ENCODE measurements around the gene SYT7. TPM values are rescaled to one million over a fixed set of nuclear protein-coding genes. Genes with fewer than 3 reads are reported as not detected.

SYT7 gene
- total and polyA plus RNA-seq, 10 of the 15 experiments (the other 5 are each of a cell fraction or from before 2014, with no cell fraction given): not detected

- Histone ChIP-seq H3K4me2 (ENCODE audit: control insufficient read depth, insufficient read depth) (no peak overlapping the region), H3K9me3 (replicated peaks; ENCODE audit: control insufficient read depth, insufficient read depth, low read length) (no peaks in the 10 kb centered on the region), H3K4me1 (ENCODE audit: control insufficient read depth, insufficient read depth, low read length) (no peaks in the 10 kb centered on the region), H4K20me1 (ENCODE audit: control insufficient read depth, insufficient read depth) (peaks cover 3% of the 10 kb centered on the region; the same call in 1 of the 2 replicates), H3K9ac (ENCODE audit: control insufficient read depth, insufficient read depth, low read length) (no peak overlapping the region), H3K4me3 (no peak overlapping the region), H2AFZ (ENCODE audit: control insufficient read depth, low read depth, low read length) (no peak overlapping the region), H3K27ac (ENCODE audit: control insufficient read depth, insufficient read depth) (no peak overlapping the region), H3K36me3 (ENCODE audit: control insufficient read depth in 2 of 2, insufficient read depth in 2 of 2, low read length in 1 of 2) (no peaks in the 10 kb centered on the region; a peak in 1 of 4 replicates), H3K27me3 (replicated peaks in 1 of 2; ENCODE audit: control insufficient read depth in 2 of 2, insufficient read depth in 2 of 2, low read length in 1 of 2) (no peaks in the 10 kb centered on the region), H3K79me2 (ENCODE audit: control insufficient read depth, insufficient read depth, low read length) (no peaks in the 10 kb centered on the region)
- TF ChIP-seq SUZ12 (IDR thresholded peaks at IDR 0.05; ENCODE audit: unreplicated experiment): no peak
- no peak for TF ChIP-seq MEF2A (IDR thresholded peaks at IDR 0.05; ENCODE audit: insufficient read depth, low read depth, low read length)
- TF ChIP-seq, protein P1, sequence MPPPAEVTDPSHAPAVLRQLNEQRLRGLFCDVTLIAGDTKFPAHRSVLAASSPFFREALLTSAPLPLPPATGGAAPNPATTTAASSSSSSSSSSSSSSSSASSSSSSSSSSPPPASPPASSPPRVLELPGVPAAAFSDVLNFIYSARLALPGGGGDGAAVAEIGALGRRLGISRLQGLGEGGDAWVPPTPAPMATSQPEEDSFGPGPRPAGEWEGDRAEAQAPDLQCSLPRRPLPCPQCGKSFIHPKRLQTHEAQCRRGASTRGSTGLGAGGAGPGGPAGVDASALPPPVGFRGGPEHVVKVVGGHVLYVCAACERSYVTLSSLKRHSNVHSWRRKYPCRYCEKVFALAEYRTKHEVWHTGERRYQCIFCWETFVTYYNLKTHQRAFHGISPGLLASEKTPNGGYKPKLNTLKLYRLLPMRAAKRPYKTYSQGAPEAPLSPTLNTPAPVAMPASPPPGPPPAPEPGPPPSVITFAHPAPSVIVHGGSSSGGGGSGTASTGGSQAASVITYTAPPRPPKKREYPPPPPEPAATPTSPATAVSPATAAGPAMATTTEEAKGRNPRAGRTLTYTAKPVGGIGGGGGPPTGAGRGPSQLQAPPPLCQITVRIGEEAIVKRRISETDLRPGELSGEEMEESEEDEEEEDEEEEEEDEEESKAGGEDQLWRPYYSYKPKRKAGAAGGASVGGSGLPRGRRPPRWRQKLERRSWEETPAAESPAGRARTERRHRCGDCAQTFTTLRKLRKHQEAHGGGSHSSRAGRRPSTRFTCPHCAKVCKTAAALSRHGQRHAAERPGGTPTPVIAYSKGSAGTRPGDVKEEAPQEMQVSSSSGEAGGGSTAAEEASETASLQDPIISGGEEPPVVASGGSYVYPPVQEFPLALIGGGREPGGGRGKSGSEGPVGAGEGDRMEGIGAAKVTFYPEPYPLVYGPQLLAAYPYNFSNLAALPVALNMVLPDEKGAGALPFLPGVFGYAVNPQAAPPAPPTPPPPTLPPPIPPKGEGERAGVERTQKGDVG (CRISPR knock-in tag; IDR thresholded peaks at IDR 0.05): no peak
- TF ChIP-seq BMI1 (IDR thresholded peaks at IDR 0.05; ENCODE audit: borderline replicate concordance): no peak
- no peak for TF ChIP-seq KLF5 (IDR thresholded peaks at IDR 0.05; ENCODE audit: partially characterized antibody)
- no peak for TF ChIP-seq YBX1 (IDR thresholded peaks at IDR 0.05)
- no peak for TF ChIP-seq NFXL1 (IDR thresholded peaks at IDR 0.05; ENCODE audit: borderline replicate concordance)
- no TSS peak for BruUV-seq (replicated peaks)
- ChIA-PET CTCF (interaction anchor here (0.6 to 1.9 kb wide), 4 partner anchors 9 to 194 kb away, joined by 3 to 7 read pairs (median 4); no protein-coding TSS in a partner anchor), RAD21 (ENCODE audit: unreplicated experiment) (interaction anchor here (0.7 kb wide), 1 partner anchor 25 kb away, joined by 4 read pairs; no protein-coding TSS in a partner anchor), POLR2A (no interaction called here), SMC1A (ENCODE audit: uncharacterized antibody, unreplicated experiment) (no interaction called here)
- in situ Hi-C loops (cut with MboI): no loop called here
- no peak for ATAC-seq
- DNase-seq (ENCODE audit: low read depth, low spot score): no peak
- intact Hi-C loops (cut with micrococcal nuclease; ENCODE audit: unreplicated experiment): loop anchor here (10.0 kb wide), 1 partner anchor 261 kb away; no protein-coding TSS in a partner anchor
- 51% methylated on average over 3 of the region's 3 CpGs for WGBS (ENCODE audit: insufficient coverage, insufficient replicate concordance, low lambda C conversion rate, missing lambda C conversion rate)
- FAIRE-seq: no peak
Measured at GRCh38 chr11:61473370-61474012, 107.4 kb downstream of the SYT7 start.

Measured in GM12878 (cell line).